GM19372 (cell line): ENCODE results near the gene TMEM98.
"Not testable (repeated sequence)": the region's sequence is repeated elsewhere in the genome, so short reads cannot be mapped to it uniquely, and the experiment has no call there.

Experiments
- ATAC-seq: cut with Tn5 transposase; IDR thresholded peaks from one replicate; pipeline ENCODE4 v1.9.1; 2021; ENCODE audit warnings: mild to moderate bottlenecking, low read depth, moderate library complexity; ENCODE audit not compliant: unreplicated experiment

Gene TMEM98

GRCh38 chr17:32940706-32941390 lies 12.9 kb downstream of the TMEM98 start:
- ATAC-seq, result no peak

- ATAC-seq, result no peak
Measured at GRCh38 chr17:32941419-32942032, 13.6 kb downstream of the TMEM98 start.

- ATAC-seq, result no peak
Measured at GRCh38 chr17:32943206-32943605, 15.3 kb downstream of the TMEM98 start.

- no peak for ATAC-seq
Measured at GRCh38 chr17:32943647-32944191, 15.8 kb downstream of the TMEM98 start.

- no peak for ATAC-seq
Measured at GRCh38 chr17:32944248-32945020, 16.5 kb downstream of the TMEM98 start.

GRCh38 chr17:32946375-32947135 lies 18.6 kb downstream of the TMEM98 start:
- no peak for ATAC-seq

GRCh38 chr17:32947736-32948135 lies 19.8 kb downstream of the TMEM98 start:
- ATAC-seq, result no peak

GRCh38 chr17:32949181-32949580 lies 21.2 kb downstream of the TMEM98 start:
- no peak for ATAC-seq

GRCh38 chr17:32952491-32952890 lies 24.5 kb downstream of the TMEM98 start:
- not testable (repeated sequence) for ATAC-seq

GRCh38 chr17:32953045-32953444 lies 25.1 kb downstream of the TMEM98 start:
- ATAC-seq, result no peak

- ATAC-seq, result no peak
Measured at GRCh38 chr17:32953857-32954256, 25.9 kb downstream of the TMEM98 start.

- no peak for ATAC-seq
Measured at GRCh38 chr17:32954477-32954876, 26.5 kb downstream of the TMEM98 start.

GRCh38 chr17:32955155-32955554 lies 27.2 kb downstream of the TMEM98 start:
- ATAC-seq, result no peak

- ATAC-seq, result no peak
Measured at GRCh38 chr17:32956240-32956970, 28.5 kb downstream of the TMEM98 start.

- ATAC-seq, result no peak
Measured at GRCh38 chr17:32958418-32958817, 30.5 kb downstream of the TMEM98 start.

- no peak for ATAC-seq
Measured at GRCh38 chr17:32960815-32961214, 32.9 kb downstream of the TMEM98 start.

- no peak for ATAC-seq
Measured at GRCh38 chr17:32962320-32962711, 34.4 kb downstream of the TMEM98 start.

GRCh38 chr17:32964541-32964940 lies 36.6 kb downstream of the TMEM98 start:
- no peak for ATAC-seq

- not testable (repeated sequence) for ATAC-seq
Measured at GRCh38 chr17:32969231-32969630, 41.3 kb downstream of the TMEM98 start.

- no peak for ATAC-seq
Measured at GRCh38 chr17:32970281-32970680, 42.3 kb downstream of the TMEM98 start.
